A673 (cell line): ENCODE data around the gene CACNA2D2. TPM values are rescaled to one million over a fixed set of nuclear protein-coding genes. Genes with fewer than 3 reads are reported as not detected.

ENCODE experiments used
- BruUV-seq: library from RNA; stranded (reverse); fragments of 400-500 nt; replicated peaks from 2 replicates; lab custom pipeline; 2021; lab: Mats Ljungman, UMichigan
- CTCF ChIA-PET: fragments of 300-600 bp; sonication (Branson Sonifier 250); formaldehyde crosslinking; loops from one replicate; lab custom pipeline; 2022; ENCODE audit warnings: antibody characterized with exemption; lab: Charles Lee
- POLR2A ChIA-PET: fragments of 300-600 bp; sonication (Branson Sonifier 250); formaldehyde crosslinking; loops from one replicate; lab custom pipeline; 2022; ENCODE audit warnings: antibody characterized with exemption; ENCODE audit not compliant: low non-redundant PET; lab: Charles Lee
- DNase-seq: peaks from one replicate; pipeline ENCODE4 v3.0.0-alpha.2; 2015; ENCODE audit warnings: low spot score
- H3K27ac ChIP-seq: fragments of 200-600 bp; sonication (generic); 2 replicates; pipeline ENCODE4 v1.5.1; 2016; ENCODE audit warnings: mixed run types, low read depth, mild to moderate bottlenecking, mixed read lengths, antibody characterized with exemption, low read length; ENCODE audit not compliant: poor library complexity, severe bottlenecking
- H3K27me3 ChIP-seq: fragments of 200-600 bp; sonication (generic); replicated peaks from 2 replicates; pipeline ENCODE4 v1.6.1; 2017; ENCODE audit warnings: mixed run types, low read depth, mild to moderate bottlenecking, mixed read lengths, antibody characterized with exemption, low read length; ENCODE audit not compliant: insufficient read depth, poor library complexity
- H3K36me3 ChIP-seq: fragments of 200-600 bp; sonication (generic); 2 replicates; pipeline ENCODE4 v1.6.1; 2016; ENCODE audit warnings: mixed run types, mild to moderate bottlenecking, mixed read lengths, antibody characterized with exemption, low read length; ENCODE audit not compliant: insufficient read depth, poor library complexity, severe bottlenecking
- H3K4me1 ChIP-seq: fragments of 200-600 bp; sonication (generic); 2 replicates; pipeline ENCODE4 v1.6.1; 2017; ENCODE audit warnings: mixed run types, mild to moderate bottlenecking, mixed read lengths, antibody characterized with exemption, low read length; ENCODE audit not compliant: insufficient read depth, poor library complexity, severe bottlenecking
- H3K4me3 ChIP-seq: fragments of 200-600 bp; sonication (generic); 2 replicates; pipeline ENCODE4 v1.5.1; 2016; ENCODE audit warnings: low read depth, mixed run types, mild to moderate bottlenecking, mixed read lengths, low read length; ENCODE audit not compliant: poor library complexity, severe bottlenecking
- H3K9me3 ChIP-seq: fragments of 200-600 bp; sonication (generic); 2 replicates; pipeline ENCODE4 v1.6.1; 2016; ENCODE audit warnings: mixed run types, low read depth, mild to moderate bottlenecking, mixed read lengths, antibody characterized with exemption, low read length; ENCODE audit not compliant: poor library complexity, severe bottlenecking
- CTCF ChIP-seq: fragments of 300-800, 200-600 bp; sonication (generic); conservative IDR thresholded peaks from 2 replicates; pipeline ENCODE4 v1.5.1; 2017; ENCODE audit warnings: low read depth, mild to moderate bottlenecking, antibody characterized with exemption, low read length, moderate library complexity, mixed read lengths
- EZH2 ChIP-seq: fragments of 200-600 bp; sonication (generic); IDR thresholded peaks from 2 replicates; pipeline ENCODE4 v1.6.1; 2017; ENCODE audit warnings: borderline replicate concordance, low read depth, mild to moderate bottlenecking, mixed read lengths, antibody characterized with exemption, low read length; ENCODE audit not compliant: poor library complexity, severe bottlenecking
- intact Hi-C: fragments of 100-400 bp; cut with micrococcal nuclease; formaldehyde crosslinking; loops from one replicate; pipeline ENCODE4 v1.10.0; 2022; ENCODE audit not compliant: unreplicated experiment
- total RNA-seq: library from RNA; stranded (reverse); gene quantifications from 2 replicates; pipeline ENCODE4 v1.2.3, GENCODE V29; 2021

CACNA2D2 gene
- total RNA-seq, 1 experiment from 2014 or later: 0.17 TPM

DNA sequence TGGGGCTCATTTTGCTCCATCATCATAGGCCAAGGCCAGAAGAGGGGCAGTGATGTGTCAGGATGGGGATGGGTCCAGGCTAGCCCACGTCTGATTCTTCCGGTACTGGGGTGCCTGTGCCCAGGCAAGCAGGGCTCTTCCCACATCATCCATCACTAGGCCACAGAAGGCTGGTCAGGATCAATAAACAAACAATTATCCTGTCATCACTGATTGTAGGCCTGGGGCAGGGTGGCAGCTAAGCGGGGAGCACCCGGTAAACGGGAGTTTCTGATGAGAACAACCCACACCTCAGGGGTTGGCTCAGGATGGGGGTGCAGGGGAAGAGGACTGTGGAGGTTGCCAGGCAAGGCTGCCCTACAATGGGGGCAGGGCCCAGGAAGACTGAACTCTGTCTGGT is 18.1 kb upstream of the CACNA2D2 start:
- intact Hi-C loops: no loop called here
- TF ChIP-seq CTCF (no peak), EZH2 (no peak)
- CTCF ChIA-PET: no interaction called here
- Histone ChIP-seq H3K4me3 (no peak overlapping the region), H3K36me3 (no peaks in the 10 kb centered on the region), H3K27ac (no peak overlapping the region), H3K4me1 (no peaks in the 10 kb centered on the region), H3K27me3 (no peaks in the 10 kb centered on the region), H3K9me3 (no peaks in the 10 kb centered on the region)
- no peak for DNase-seq
- no TSS peak for BruUV-seq
- POLR2A ChIA-PET: no interaction called here

DNA sequence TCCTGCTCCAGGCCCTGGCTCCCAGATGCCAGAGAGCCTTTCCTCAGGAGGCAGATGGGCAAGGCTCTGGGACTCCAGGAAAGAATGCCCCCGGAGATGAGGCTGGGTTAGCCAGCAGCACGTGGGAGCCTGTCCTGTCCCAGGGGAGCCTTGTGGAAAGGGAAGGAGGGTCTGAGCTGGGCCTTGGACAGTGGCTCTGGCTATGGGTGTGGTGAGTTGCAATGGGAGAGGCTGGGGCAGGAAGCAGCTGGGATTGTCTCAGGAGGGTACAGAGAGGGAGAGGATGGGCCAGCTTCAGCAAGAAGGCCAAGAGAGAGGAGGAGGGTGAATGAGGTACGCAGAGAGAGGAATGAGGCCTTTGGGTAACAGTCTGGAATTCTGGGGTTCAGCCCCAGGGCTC is 17.4 kb upstream of the CACNA2D2 start:
- no peak for DNase-seq
- no peaks in the 10 kb centered on the region for H3K27me3 ChIP-seq
- H3K4me1 ChIP-seq: no peaks in the 10 kb centered on the region
- no peak overlapping the region for H3K4me3 ChIP-seq
- intact Hi-C loops: no loop called here
- no TSS peak for BruUV-seq
- H3K36me3 ChIP-seq: no peaks in the 10 kb centered on the region
- POLR2A ChIA-PET: no interaction called here
- H3K9me3 ChIP-seq: no peaks in the 10 kb centered on the region
- no peak overlapping the region for H3K27ac ChIP-seq
- TF ChIP-seq EZH2: no peak
- TF ChIP-seq CTCF: no peak
- CTCF ChIA-PET: no interaction called here

GRCh38 chr3:50519471-50520089 is 16.1 kb upstream of the CACNA2D2 start:
- Histone ChIP-seq H3K9me3 (no peaks in the 10 kb centered on the region), H3K4me3 (no peak overlapping the region), H3K4me1 (no peaks in the 10 kb centered on the region), H3K36me3 (no peaks in the 10 kb centered on the region), H3K27ac (no peak overlapping the region), H3K27me3 (no peaks in the 10 kb centered on the region)
- intact Hi-C loops: loop anchor here (5.0 kb wide), 1 partner anchor 93 kb away; the partner anchor contains the start of gene CISH
- ChIA-PET CTCF (no interaction called here), POLR2A (no interaction called here)
- BruUV-seq: no TSS peak
- DNase-seq: peak; percentile 28
- TF ChIP-seq CTCF (peak; percentile 71), EZH2 (no peak)
